Peyer's patch (tissue), 4 donors: ENCODE results near the gene PF4V1.

Source experiments
- CTCF ChIP-seq, 6 experiments: fragments of 450-650 bp in 4 of 6; fragments of 200-600 bp in 2 of 6; sonication (generic) in 1 of 6; IDR thresholded peaks; one replicate each; pipeline ENCODE4 v1.5.1; 2017 to 2019; ENCODE audit warnings: antibody characterized with exemption in 6 of 6, mild to moderate bottlenecking in 3 of 6, moderate library complexity in 1 of 6
- POLR2A ChIP-seq, 2 donors: fragments of 450-650 bp; IDR thresholded peaks; one replicate each; pipeline ENCODE4 v1.5.1; 2017; ENCODE audit warnings: antibody characterized with exemption in 2 of 2, mild to moderate bottlenecking in 2 of 2, moderate library complexity in 2 of 2

GRCh38 chr4:73870768-73871167 is 17.7 kb downstream of the PF4V1 start:
- TF ChIP-seq CTCF (IDR thresholded peaks at IDR 0.05) (no peak), POLR2A (IDR thresholded peaks at IDR 0.05) (no peak)
